Stomach (tissue), 4 donors: ENCODE measurements around the gene TIGAR.

Experiments
- CTCF ChIP-seq, 7 experiments: fragments of 450-650 bp in 4 of 7; fragments of 200-600 bp in 3 of 7; sonication (generic) in 3 of 7; IDR thresholded peaks; one replicate each; pipeline ENCODE4 v1.5.1; 2016 to 2019; ENCODE audit warnings: antibody characterized with exemption in 7 of 7, control low read depth in 2 of 7, mild to moderate bottlenecking in 1 of 7
- EP300 ChIP-seq: sonication (generic); formaldehyde crosslinking; IDR thresholded peaks from one replicate; pipeline ENCODE4 v1.6.1; 2017; ENCODE audit warnings: antibody characterized with exemption
- POLR2A ChIP-seq, 4 donors: fragments of 450-650 bp; IDR thresholded peaks; one replicate each; pipeline ENCODE4 v1.6.1; 2016; ENCODE audit warnings: antibody characterized with exemption in 4 of 4, control low read depth in 2 of 4, mild to moderate bottlenecking in 1 of 4, moderate library complexity in 1 of 4
- POLR2AphosphoS5 ChIP-seq, 3 donors: sonication (generic); formaldehyde crosslinking; IDR thresholded peaks; one replicate each; pipeline ENCODE4 v1.6.1; 2016; ENCODE audit warnings: antibody characterized with exemption in 3 of 3

- TF ChIP-seq POLR2A (IDR thresholded peaks at IDR 0.05) = no peak
- no peak for TF ChIP-seq CTCF (IDR thresholded peaks at IDR 0.05)
- no peak for TF ChIP-seq POLR2AphosphoS5 (IDR thresholded peaks at IDR 0.05)
- no peak for TF ChIP-seq EP300
Observed at GRCh38 chr12:4297617-4298016, 23.4 kb upstream of the TIGAR start.
